DND-41 (cell line): Measurements from ENCODE around the gene SCYL3.
"Not testable (repeated sequence)": the region's sequence is repeated elsewhere in the genome, so short reads cannot be mapped to it uniquely, and the experiment has no call there.

Experiments used
- ATAC-seq: fragments of 200-7000 bp; cut with Tn5 transposase; 3 replicates; pipeline ENCODE4 v1.9.1; 2021; ENCODE audit warnings: low read depth; ENCODE audit not compliant: insufficient read depth
- DNase-seq: peaks from one replicate; pipeline ENCODE4 v3.0.0-alpha.2; 2020
- H2AFZ ChIP-seq: 2 replicates; pipeline ENCODE4 v1.6.0; 2012; ENCODE audit warnings: low read depth, low read length
- H3K27ac ChIP-seq: 2 replicates; pipeline ENCODE4 v1.5.1; 2012; ENCODE audit warnings: low read length, inconsistent platforms
- H3K27me3 ChIP-seq: fragments of 200-600 bp; sonication (generic); 2 replicates; pipeline ENCODE4 v1.6.0; 2012; ENCODE audit warnings: low read length, mild to moderate bottlenecking, inconsistent platforms; ENCODE audit not compliant: insufficient read depth, poor library complexity
- H3K36me3 ChIP-seq: 2 replicates; pipeline ENCODE4 v1.5.1; 2012; ENCODE audit warnings: low read length, inconsistent platforms; ENCODE audit not compliant: insufficient read depth
- H3K4me1 ChIP-seq: 2 replicates; pipeline ENCODE4 v1.5.1; 2012; ENCODE audit warnings: mild to moderate bottlenecking, low read length; ENCODE audit not compliant: insufficient read depth
- H3K4me2 ChIP-seq: 2 replicates; pipeline ENCODE4 v1.6.0; 2012; ENCODE audit warnings: mild to moderate bottlenecking, moderate library complexity, low read length, inconsistent platforms; ENCODE audit not compliant: insufficient read depth
- H3K4me3 ChIP-seq, 2 experiments: fragments of 200-600 bp in 1 of 2; shearing (Covaris generic) in 1 of 2; 2 replicates each; pipeline ENCODE4 v1.5.1; 2012 to 2016; ENCODE audit warnings: inconsistent platforms in 2 of 2, low read length in 2 of 2, mild to moderate bottlenecking in 2 of 2, low read depth in 1 of 2, moderate library complexity in 1 of 2
- H3K79me2 ChIP-seq: 2 replicates; pipeline ENCODE4 v1.6.0; 2012; ENCODE audit warnings: low read length, inconsistent platforms; ENCODE audit not compliant: insufficient read depth
- H3K9ac ChIP-seq: 2 replicates; pipeline ENCODE4 v1.6.0; 2012; ENCODE audit warnings: low read depth, mild to moderate bottlenecking, inconsistent platforms, low read length, moderate library complexity
- H3K9me3 ChIP-seq: 2 replicates; pipeline ENCODE4 v1.5.1; 2012; ENCODE audit warnings: low read length, moderate library complexity, mild to moderate bottlenecking, inconsistent platforms; ENCODE audit not compliant: insufficient read depth, severe bottlenecking
- H4K20me1 ChIP-seq: 2 replicates; pipeline ENCODE4 v1.6.0; 2012; ENCODE audit warnings: low read length; ENCODE audit not compliant: insufficient read depth
- CTCF ChIP-seq: IDR thresholded peaks from 2 replicates; pipeline ENCODE4 v1.5.1; 2012; ENCODE audit warnings: borderline replicate concordance, low read length, moderate library complexity, mild to moderate bottlenecking; ENCODE audit not compliant: poor library complexity, severe bottlenecking; ENCODE audit errors: extremely low read depth
- EZH2 ChIP-seq: IDR thresholded peaks from 3 replicates; pipeline ENCODE4 v1.6.1; 2012; ENCODE audit warnings: borderline replicate concordance, low read depth, mild to moderate bottlenecking, moderate library complexity, low read length, inconsistent platforms; ENCODE audit not compliant: severe bottlenecking

The SCYL3 gene

GRCh38 chr1:169821500-169821899 is 72.2 kb downstream of the SCYL3 start:
- H3K4me3 ChIP-seq: no peak overlapping the region
- no peak overlapping the region for H3K4me2 ChIP-seq
- peaks cover 5% of the 10 kb centered on the region; the same call in 1 of the 2 replicates for H3K79me2 ChIP-seq
- TF ChIP-seq CTCF (no peak), EZH2 (no peak)
- H3K36me3 ChIP-seq: peaks cover 96% of the 10 kb centered on the region
- no peak for ATAC-seq
- no peak overlapping the region for H2AFZ ChIP-seq
- H3K9me3 ChIP-seq: peaks cover 3% of the 10 kb centered on the region
- H4K20me1 ChIP-seq: no peaks in the 10 kb centered on the region
- H3K4me1 ChIP-seq: no peaks in the 10 kb centered on the region
- no peak overlapping the region for H3K27ac ChIP-seq
- no peak overlapping the region for H3K9ac ChIP-seq
- no peak for DNase-seq
- no peaks in the 10 kb centered on the region for H3K27me3 ChIP-seq

GRCh38 chr1:169816617-169817016 is 77.1 kb downstream of the SCYL3 start:
- peaks cover 20% of the 10 kb centered on the region; the same call in 1 of the 2 replicates for H3K79me2 ChIP-seq
- no peak overlapping the region for H3K9ac ChIP-seq
- no peak overlapping the region for H2AFZ ChIP-seq
- peaks cover 96% of the 10 kb centered on the region for H3K36me3 ChIP-seq
- H3K4me3 ChIP-seq: no peak overlapping the region
- no peak overlapping the region for H3K27ac ChIP-seq
- no peak for DNase-seq
- no peaks in the 10 kb centered on the region for H3K4me1 ChIP-seq
- no peak overlapping the region for H3K4me2 ChIP-seq
- no peaks in the 10 kb centered on the region for H3K27me3 ChIP-seq
- TF ChIP-seq EZH2 (no peak), CTCF (no peak)
- no peak for ATAC-seq
- no peaks in the 10 kb centered on the region for H4K20me1 ChIP-seq
- H3K9me3 ChIP-seq: peaks cover 9% of the 10 kb centered on the region

GRCh38 chr1:169814265-169814664 is 79.4 kb downstream of the SCYL3 start:
- Histone ChIP-seq H3K36me3 (peaks cover 88% of the 10 kb centered on the region), H3K4me3 (no peak overlapping the region), H2AFZ (no peak overlapping the region), H3K4me1 (no peaks in the 10 kb centered on the region), H3K9ac (no peak overlapping the region), H3K9me3 (peaks cover 9% of the 10 kb centered on the region), H4K20me1 (no peaks in the 10 kb centered on the region), H3K4me2 (no peak overlapping the region), H3K79me2 (peaks cover 30% of the 10 kb centered on the region; the same call in 1 of the 2 replicates), H3K27me3 (no peaks in the 10 kb centered on the region), H3K27ac (no peak overlapping the region)
- no peak for DNase-seq
- peak; percentile 35; the same call in 1 of the 3 replicates for ATAC-seq
- TF ChIP-seq CTCF: no peak
- TF ChIP-seq EZH2: no peak

- no peak for TF ChIP-seq EZH2
- Histone ChIP-seq H3K4me1 (no peaks in the 10 kb centered on the region), H4K20me1 (no peaks in the 10 kb centered on the region), H3K9me3 (peaks cover 9% of the 10 kb centered on the region), H3K79me2 (peaks cover 27% of the 10 kb centered on the region; the same call in 1 of the 2 replicates), H3K4me3 (no peak overlapping the region), H3K27me3 (no peaks in the 10 kb centered on the region), H2AFZ (no peak overlapping the region), H3K4me2 (no peak overlapping the region), H3K27ac (no peak overlapping the region), H3K9ac (no peak overlapping the region), H3K36me3 (peaks cover 89% of the 10 kb centered on the region)
- DNase-seq: no peak
- no peak for ATAC-seq
Measured at GRCh38 chr1:169812131-169812530, 81.6 kb downstream of the SCYL3 start.

GRCh38 chr1:169811418-169812035 is 82.2 kb downstream of the SCYL3 start:
- not testable (repeated sequence) for DNase-seq, H3K4me1 ChIP-seq, H4K20me1 ChIP-seq, H3K9me3 ChIP-seq, H3K4me2 ChIP-seq, H3K4me3 ChIP-seq, H3K27ac ChIP-seq, H2AFZ ChIP-seq, H3K9ac ChIP-seq, H3K27me3 ChIP-seq, ATAC-seq
- peaks cover 89% of the 10 kb centered on the region for H3K36me3 ChIP-seq
- H3K79me2 ChIP-seq: peaks cover 27% of the 10 kb centered on the region; the same call in 1 of the 2 replicates
